ENCODE data around the gene ANKRD34A.

DNA sequence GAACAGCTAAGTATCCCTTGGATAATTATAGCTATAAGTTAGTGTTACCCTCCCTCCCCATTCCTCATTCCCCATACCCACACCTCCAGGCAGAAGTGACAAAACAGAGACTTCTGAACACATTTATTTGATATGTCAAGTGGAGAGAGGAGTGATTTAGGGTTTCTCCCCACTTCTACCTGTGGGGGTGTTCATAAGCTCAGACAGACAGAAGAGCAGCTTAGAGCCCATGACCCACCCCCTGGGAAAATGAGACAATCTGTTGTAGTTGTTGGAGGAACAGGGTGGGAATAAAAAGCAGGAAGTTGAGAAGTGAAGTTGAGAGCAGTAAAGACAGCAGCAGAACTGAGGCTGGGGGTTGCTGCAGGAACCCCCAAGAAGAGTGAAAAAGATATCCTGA, 5.0 kb downstream of the ANKRD34A start:
- TF ChIP-seq POLR2A (IDR thresholded peaks at IDR 0.05) = no peak
- TF ChIP-seq, protein P1, sequence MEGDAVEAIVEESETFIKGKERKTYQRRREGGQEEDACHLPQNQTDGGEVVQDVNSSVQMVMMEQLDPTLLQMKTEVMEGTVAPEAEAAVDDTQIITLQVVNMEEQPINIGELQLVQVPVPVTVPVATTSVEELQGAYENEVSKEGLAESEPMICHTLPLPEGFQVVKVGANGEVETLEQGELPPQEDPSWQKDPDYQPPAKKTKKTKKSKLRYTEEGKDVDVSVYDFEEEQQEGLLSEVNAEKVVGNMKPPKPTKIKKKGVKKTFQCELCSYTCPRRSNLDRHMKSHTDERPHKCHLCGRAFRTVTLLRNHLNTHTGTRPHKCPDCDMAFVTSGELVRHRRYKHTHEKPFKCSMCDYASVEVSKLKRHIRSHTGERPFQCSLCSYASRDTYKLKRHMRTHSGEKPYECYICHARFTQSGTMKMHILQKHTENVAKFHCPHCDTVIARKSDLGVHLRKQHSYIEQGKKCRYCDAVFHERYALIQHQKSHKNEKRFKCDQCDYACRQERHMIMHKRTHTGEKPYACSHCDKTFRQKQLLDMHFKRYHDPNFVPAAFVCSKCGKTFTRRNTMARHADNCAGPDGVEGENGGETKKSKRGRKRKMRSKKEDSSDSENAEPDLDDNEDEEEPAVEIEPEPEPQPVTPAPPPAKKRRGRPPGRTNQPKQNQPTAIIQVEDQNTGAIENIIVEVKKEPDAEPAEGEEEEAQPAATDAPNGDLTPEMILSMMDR (IDR thresholded peaks at IDR 0.05 in 8 of 11, conservative IDR thresholded peaks at IDR 0.05 in 3 of 11) = no peak
